K562 (cell line): Measurements from ENCODE around the gene HPRT1. TPM values are rescaled to one million over a fixed set of nuclear protein-coding genes. Genes with fewer than 3 reads are reported as not detected.
A peak's percentile ranks its signal among the peaks of the same experiment; 100 is the strongest.

ENCODE experiments used
- ATAC-seq: fragments of 200-7000 bp; cut with Tn5 transposase; 3 replicates; pipeline ENCODE4 v1.9.1; 2020; ENCODE audit warnings: moderate library complexity
- BruUV-seq: library from RNA; stranded (reverse); fragments of 400-500 nt; replicated peaks from 2 replicates; lab custom pipeline; 2021; lab: Mats Ljungman, UMichigan
- CTCF ChIA-PET: fragments of 300-600 bp; formaldehyde crosslinking; extraction: SDS; loops from one replicate; lab custom pipeline; 2021; ENCODE audit warnings: low intra/inter-chr PET ratio; lab: Yijun Ruan, JAX
- POLR2A ChIA-PET: fragments of 300-600, 350-650 bp; sonication (Branson Sonifier 250); formaldehyde crosslinking; extraction: SDS; loops from one replicate; lab custom pipeline; 2021; ENCODE audit warnings: antibody characterized with exemption, inconsistent platforms; lab: Yijun Ruan, JAX
- DNase-seq, 4 experiments: peaks; one replicate each; pipeline versions ENCODE4 v3.0.0 to v3.0.0-alpha.2; 2011 to 2018; ENCODE audit warnings: low spot score in 3 of 4, mixed read lengths in 3 of 4; ENCODE audit errors: extremely low read depth in 1 of 4
- FAIRE-seq: peaks from 2 replicates; lab custom pipeline; 2011; peaks lifted over from hg19 to GRCh38; lab: Jason Lieb, UNC
- H2AFZ ChIP-seq: 2 replicates; pipeline ENCODE4 v1.6.0; 2011; ENCODE audit warnings: low read depth, low read length, control low read depth, inconsistent platforms
- H3K27ac ChIP-seq: fragments of 200-600 bp; 3 replicates; pipeline ENCODE4 v1.8.0; 2011; ENCODE audit warnings: low read depth, mild to moderate bottlenecking, control low read depth, inconsistent platforms, low read length, moderate library complexity, mixed read lengths; ENCODE audit errors: extremely low read depth
- H3K27me3 ChIP-seq, 2 experiments: fragments of 300-600 bp in 1 of 2; 2 replicates in 1 of 2; 3 replicates in 1 of 2; pipeline versions ENCODE4 v1.6.0 to v1.8.0; 2011; ENCODE audit warnings: inconsistent platforms in 2 of 2, low read length in 2 of 2, mild to moderate bottlenecking in 1 of 2, mixed read lengths in 1 of 2, moderate library complexity in 1 of 2; ENCODE audit not compliant: control insufficient read depth in 2 of 2, insufficient read depth in 2 of 2
- H3K36me3 ChIP-seq: fragments of 300-600 bp; 3 replicates; pipeline ENCODE4 v1.8.0; 2011; ENCODE audit warnings: mild to moderate bottlenecking, low read length, inconsistent platforms; ENCODE audit not compliant: control insufficient read depth, insufficient read depth
- H3K4me1 ChIP-seq, 2 experiments: fragments of 200-600 bp in 1 of 2; replicated peaks in 1 of 2; 2 replicates in 1 of 2; 3 replicates in 1 of 2; pipeline versions ENCODE4 v1.5.1 to v1.8.0; 2011; ENCODE audit warnings: inconsistent platforms in 2 of 2, low read length in 2 of 2, mild to moderate bottlenecking in 1 of 2, mixed read lengths in 1 of 2, moderate library complexity in 1 of 2; ENCODE audit not compliant: control insufficient read depth in 2 of 2, insufficient read depth in 2 of 2
- H3K4me2 ChIP-seq: 2 replicates; pipeline ENCODE4 v1.6.1; 2011; ENCODE audit warnings: low read length, control low read depth, inconsistent platforms, mixed read lengths; ENCODE audit not compliant: insufficient read depth
- H3K4me3 ChIP-seq: fragments of 200-600 bp; sonication (generic), shearing (Covaris generic); 2 replicates; pipeline ENCODE4 v1.5.1; 2016; ENCODE audit warnings: control low read depth, inconsistent platforms
- H3K79me2 ChIP-seq: fragments of 200-600 bp; 3 replicates; pipeline ENCODE4 v1.8.0; 2011; ENCODE audit warnings: low read length, inconsistent platforms; ENCODE audit not compliant: control insufficient read depth, insufficient read depth
- H3K9ac ChIP-seq, 2 experiments: 2 replicates each; pipeline versions ENCODE4 v1.6.0 to v1.6.1; 2011; ENCODE audit warnings: low read depth in 2 of 2, low read length in 2 of 2, control low read depth in 1 of 2, inconsistent platforms in 1 of 2, mild to moderate bottlenecking in 1 of 2, mixed read lengths in 1 of 2; ENCODE audit not compliant: insufficient read depth in 1 of 2
- H3K9me1 ChIP-seq: one replicate; pipeline ENCODE4 v1.6.0; 2011; ENCODE audit warnings: inconsistent platforms, mild to moderate bottlenecking, low read length, moderate library complexity; ENCODE audit not compliant: control insufficient read depth, insufficient read depth
- H3K9me3 ChIP-seq: replicated peaks from 2 replicates; pipeline ENCODE4 v1.5.1; 2011; ENCODE audit warnings: low read depth, low read length, inconsistent platforms; ENCODE audit not compliant: control insufficient read depth, insufficient read depth
- H4K20me1 ChIP-seq: replicated peaks from 2 replicates; pipeline ENCODE4 v1.6.1; 2011; ENCODE audit warnings: low read length, inconsistent platforms, mixed read lengths; ENCODE audit not compliant: control insufficient read depth, insufficient read depth
- GATA2 ChIP-seq: sonication (generic); formaldehyde crosslinking; IDR thresholded peaks from 2 replicates; pipeline ENCODE4 v1.4.0; 2020; ENCODE audit warnings: mild to moderate bottlenecking, missing genetic modification reagents
- MAZ ChIP-seq, 2 experiments: fragments of 450-650 bp in 1 of 2; sonication (generic) in 1 of 2; formaldehyde crosslinking; IDR thresholded peaks in 1 of 2; conservative IDR thresholded peaks in 1 of 2; 2 replicates each; pipeline versions ENCODE4 v1.4.0 to v1.5.0; 2020; ENCODE audit warnings: mild to moderate bottlenecking in 1 of 2, missing genetic modification reagents in 1 of 2
- RAD21 ChIP-seq, 2 experiments: fragments of 250-450 bp in 1 of 2; fragments of 450-650 bp in 1 of 2; sonication (Bioruptor Pico) in 1 of 2; formaldehyde crosslinking in 1 of 2; IDR thresholded peaks in 1 of 2; conservative IDR thresholded peaks in 1 of 2; 2 replicates each; pipeline versions ENCODE4 v1.4.0 to v1.8.0; 2020 to 2022; ENCODE audit warnings: mild to moderate bottlenecking in 2 of 2, moderate library complexity in 1 of 2
- RBM22 ChIP-seq: fragments of 200-400 bp; formaldehyde crosslinking; IDR thresholded peaks from 2 replicates; pipeline ENCODE4 v1.6.1; 2018; ENCODE audit warnings: low read length, low read depth; ENCODE audit not compliant: poor library complexity, severe bottlenecking
- SMC3 ChIP-seq: conservative IDR thresholded peaks from 2 replicates; pipeline ENCODE4 v1.6.1; 2011; ENCODE audit warnings: low read depth, low read length, improper control_type of control experiment; ENCODE audit not compliant: insufficient read depth
- SNIP1 ChIP-seq: fragments of 450-650 bp; IDR thresholded peaks from 2 replicates; pipeline ENCODE4 v1.7.1; 2017; ENCODE audit warnings: low read depth, mild to moderate bottlenecking
- ZNF79 ChIP-seq: fragments of 250-450 bp; sonication (Bioruptor Pico); IDR thresholded peaks from 2 replicates; pipeline ENCODE4 v1.4.0; 2020; ENCODE audit warnings: low read depth, mild to moderate bottlenecking, moderate library complexity
- WGBS: fragments of 100-300 bp; shearing (Covaris generic); methylation state at CpG from one replicate; pipeline ENCODE4 v1.1.6; 2016; ENCODE audit warnings: low coverage, mixed read lengths; ENCODE audit not compliant: insufficient coverage; ENCODE audit errors: missing lambda C conversion rate; 5-methylcytosine and 5-hydroxymethylcytosine counted together
- in situ Hi-C: fragments of 300-500 bp; cut with MboI; formaldehyde crosslinking; loops from 4 replicates; pipeline ENCODE4 v1.15.0; 2018; ENCODE audit warnings: inconsistent platforms, mixed read lengths
- intact Hi-C: fragments of 100-400 bp; cut with micrococcal nuclease; formaldehyde crosslinking; loops from 2 replicates; pipeline ENCODE4 v1.14.2; 2022
- polyA plus RNA-seq, 8 experiments: library from polyadenylated mRNA; depleted of rRNA in 4 of 8; stranded (reverse) in 5 of 8; unstranded in 3 of 8; fragments of >200 nt; fragmentation: Nextera tagmentation in 2 of 8; fragmentation: Illumina TruSeq in 1 of 8; extraction: Ambion mirVana in 2 of 8; extraction: Trizol in 1 of 8; gene quantifications; 2 replicates each; pipeline versions ENCODE4 v1.2.1 to v1.2.3, GENCODE V29; 2011 to 2014; ENCODE audit warnings: inconsistent platforms in 1 of 8, missing spikeins in 1 of 8
- total RNA-seq, 7 experiments: library from RNA; depleted of rRNA in 6 of 7; stranded (reverse); fragments of >200 nt in 6 of 7; fragmentation: Illumina TruSeq in 2 of 7; extraction: Trizol in 2 of 7; gene quantifications; 2 replicates each; pipeline versions ENCODE4 v1.2.1 to v1.2.3, GENCODE V29; 2011 to 2021; ENCODE audit warnings: low replicate concordance in 1 of 7
- TF ChIP-seq, protein P1 (sequence below): fragments of 450-650 bp; formaldehyde crosslinking; IDR thresholded peaks from 2 replicates; pipeline ENCODE4 v1.4.0; 2020; ENCODE audit warnings: mild to moderate bottlenecking, moderate library complexity
- TF ChIP-seq, protein P2 (sequence below), 3 experiments: IDR thresholded peaks in 2 of 3; conservative IDR thresholded peaks in 1 of 3; 2 replicates each; pipeline ENCODE4 v1.5.1; 2011 to 2012; ENCODE audit warnings: low read length in 3 of 3, mild to moderate bottlenecking in 3 of 3, control low read depth in 2 of 3, improper control_type of control experiment in 1 of 3, inconsistent platforms in 1 of 3, low read depth in 1 of 3, mixed read lengths in 1 of 3, moderate library complexity in 1 of 3; ENCODE audit not compliant: insufficient read depth in 2 of 3
- TF ChIP-seq, protein P3 (sequence below): fragments of 450-650 bp; formaldehyde crosslinking; IDR thresholded peaks from 2 replicates; pipeline ENCODE4 v1.4.0; 2020; ENCODE audit warnings: mild to moderate bottlenecking, moderate library complexity
- TF ChIP-seq, protein P4 (sequence below), 2 experiments: IDR thresholded peaks; 2 replicates each; pipeline ENCODE4 v1.6.1; 2012; ENCODE audit warnings: improper control_type of control experiment in 2 of 2, low read depth in 2 of 2, low read length in 2 of 2, borderline replicate concordance in 1 of 2

HPRT1 gene
- total and polyA plus RNA-seq, 9 of the 15 experiments (the other 6 are each of a cell fraction or from before 2014, with no cell fraction given), result 24.4 to 158 (median 104) TPM

DNA sequence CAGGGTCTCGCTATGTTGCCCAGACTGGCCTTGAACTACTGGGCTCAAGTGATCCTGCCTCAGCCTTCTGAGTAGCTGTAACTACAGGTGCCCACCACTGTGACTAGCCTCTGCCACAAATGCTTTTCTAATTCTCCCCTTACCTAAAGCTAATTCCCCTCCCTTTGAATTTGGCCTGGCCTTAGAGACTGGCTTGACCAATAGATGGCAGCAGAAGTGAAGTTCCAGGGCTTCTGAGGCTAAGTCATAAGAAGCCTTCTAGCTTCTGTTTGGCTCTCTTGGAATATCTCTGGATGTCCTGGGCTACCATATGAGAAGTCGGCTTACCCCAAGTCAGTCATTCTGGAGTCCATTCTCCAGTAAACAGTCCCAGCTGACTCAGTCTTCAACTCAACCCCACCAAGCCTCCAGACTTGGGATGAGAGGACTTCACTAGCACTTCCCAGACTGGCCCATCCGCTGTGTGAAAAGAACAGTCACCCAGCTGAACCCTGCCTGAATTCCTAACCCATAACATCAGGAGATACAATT is 61.0 kb downstream of the HPRT1 start:
- BruUV-seq, result no TSS peak
- Histone ChIP-seq H3K4me1 (no peaks in the 10 kb centered on the region), H3K4me3 (no peak overlapping the region), H3K4me2 (no peak overlapping the region), H3K9me1 (no peaks in the 10 kb centered on the region), H4K20me1 (no peaks in the 10 kb centered on the region), H3K27me3 (no peaks in the 10 kb centered on the region), H3K9me3 (no peaks in the 10 kb centered on the region), H3K79me2 (no peaks in the 10 kb centered on the region), H3K9ac (no peak overlapping the region), H3K36me3 (no peaks in the 10 kb centered on the region), H3K27ac (no peak overlapping the region), H2AFZ (no peak overlapping the region)
- WGBS, result 66% methylated on average over 3 of the region's 3 CpGs
- ChIA-PET POLR2A (no interaction called here), CTCF (interaction anchor here (0.7 to 0.9 kb wide), 3 partner anchors 243 to 478 kb away, joined by 3 to 5 read pairs (median 3); no protein-coding TSS in a partner anchor)
- peak in 3 of 4 experiments; percentile 10 to 67 (median 39) for DNase-seq
- in situ Hi-C loops, result no loop called here
- intact Hi-C loops, result loop anchor here (2.0 to 5.0 kb wide), 2 partner anchors 101 to 232 kb away; no protein-coding TSS in a partner anchor
- peak; percentile 84 for FAIRE-seq
- peak; percentile 96 for ATAC-seq
- TF ChIP-seq, protein P1, sequence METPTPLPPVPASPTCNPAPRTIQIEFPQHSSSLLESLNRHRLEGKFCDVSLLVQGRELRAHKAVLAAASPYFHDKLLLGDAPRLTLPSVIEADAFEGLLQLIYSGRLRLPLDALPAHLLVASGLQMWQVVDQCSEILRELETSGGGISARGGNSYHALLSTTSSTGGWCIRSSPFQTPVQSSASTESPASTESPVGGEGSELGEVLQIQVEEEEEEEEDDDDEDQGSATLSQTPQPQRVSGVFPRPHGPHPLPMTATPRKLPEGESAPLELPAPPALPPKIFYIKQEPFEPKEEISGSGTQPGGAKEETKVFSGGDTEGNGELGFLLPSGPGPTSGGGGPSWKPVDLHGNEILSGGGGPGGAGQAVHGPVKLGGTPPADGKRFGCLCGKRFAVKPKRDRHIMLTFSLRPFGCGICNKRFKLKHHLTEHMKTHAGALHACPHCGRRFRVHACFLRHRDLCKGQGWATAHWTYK, result no peak
- TF ChIP-seq SMC3 (peak; percentile 44; the same call in 1 of the 2 replicates), MAZ (CRISPR knock-in tag; conservative IDR thresholded peaks at IDR 0.05 in 1 of 2, IDR thresholded peaks at IDR 0.05 in 1 of 2) (peak in 1 of 2 experiments; percentile 22; a peak in 1 of 4 replicates), ZNF79 (CRISPR knock-in tag) (no peak), RBM22 (no peak), GATA2 (CRISPR knock-in tag) (no peak), SNIP1 (no peak), RAD21 (CRISPR knock-in tag; conservative IDR thresholded peaks at IDR 0.05 in 1 of 2, IDR thresholded peaks at IDR 0.05 in 1 of 2) (peak; percentile 85 to 90)
- TF ChIP-seq, protein P2, sequence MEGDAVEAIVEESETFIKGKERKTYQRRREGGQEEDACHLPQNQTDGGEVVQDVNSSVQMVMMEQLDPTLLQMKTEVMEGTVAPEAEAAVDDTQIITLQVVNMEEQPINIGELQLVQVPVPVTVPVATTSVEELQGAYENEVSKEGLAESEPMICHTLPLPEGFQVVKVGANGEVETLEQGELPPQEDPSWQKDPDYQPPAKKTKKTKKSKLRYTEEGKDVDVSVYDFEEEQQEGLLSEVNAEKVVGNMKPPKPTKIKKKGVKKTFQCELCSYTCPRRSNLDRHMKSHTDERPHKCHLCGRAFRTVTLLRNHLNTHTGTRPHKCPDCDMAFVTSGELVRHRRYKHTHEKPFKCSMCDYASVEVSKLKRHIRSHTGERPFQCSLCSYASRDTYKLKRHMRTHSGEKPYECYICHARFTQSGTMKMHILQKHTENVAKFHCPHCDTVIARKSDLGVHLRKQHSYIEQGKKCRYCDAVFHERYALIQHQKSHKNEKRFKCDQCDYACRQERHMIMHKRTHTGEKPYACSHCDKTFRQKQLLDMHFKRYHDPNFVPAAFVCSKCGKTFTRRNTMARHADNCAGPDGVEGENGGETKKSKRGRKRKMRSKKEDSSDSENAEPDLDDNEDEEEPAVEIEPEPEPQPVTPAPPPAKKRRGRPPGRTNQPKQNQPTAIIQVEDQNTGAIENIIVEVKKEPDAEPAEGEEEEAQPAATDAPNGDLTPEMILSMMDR (IDR thresholded peaks at IDR 0.05 in 2 of 3, conservative IDR thresholded peaks at IDR 0.05 in 1 of 3; ENCODE audit: insufficient read depth in 2 of 3, low read depth in 1 of 3, low read length in 3 of 3), result peak; percentile 68 to 72 (median 72)
- TF ChIP-seq, protein P3, sequence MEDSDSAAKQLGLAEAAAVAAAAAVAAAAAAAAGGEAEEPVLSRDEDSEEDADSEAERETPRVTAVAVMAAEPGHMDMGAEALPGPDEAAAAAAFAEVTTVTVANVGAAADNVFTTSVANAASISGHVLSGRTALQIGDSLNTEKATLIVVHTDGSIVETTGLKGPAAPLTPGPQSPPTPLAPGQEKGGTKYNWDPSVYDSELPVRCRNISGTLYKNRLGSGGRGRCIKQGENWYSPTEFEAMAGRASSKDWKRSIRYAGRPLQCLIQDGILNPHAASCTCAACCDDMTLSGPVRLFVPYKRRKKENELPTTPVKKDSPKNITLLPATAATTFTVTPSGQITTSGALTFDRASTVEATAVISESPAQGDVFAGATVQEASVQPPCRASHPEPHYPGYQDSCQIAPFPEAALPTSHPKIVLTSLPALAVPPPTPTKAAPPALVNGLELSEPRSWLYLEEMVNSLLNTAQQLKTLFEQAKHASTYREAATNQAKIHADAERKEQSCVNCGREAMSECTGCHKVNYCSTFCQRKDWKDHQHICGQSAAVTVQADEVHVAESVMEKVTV (CRISPR knock-in tag), result peak; percentile 64
- TF ChIP-seq, protein P4, sequence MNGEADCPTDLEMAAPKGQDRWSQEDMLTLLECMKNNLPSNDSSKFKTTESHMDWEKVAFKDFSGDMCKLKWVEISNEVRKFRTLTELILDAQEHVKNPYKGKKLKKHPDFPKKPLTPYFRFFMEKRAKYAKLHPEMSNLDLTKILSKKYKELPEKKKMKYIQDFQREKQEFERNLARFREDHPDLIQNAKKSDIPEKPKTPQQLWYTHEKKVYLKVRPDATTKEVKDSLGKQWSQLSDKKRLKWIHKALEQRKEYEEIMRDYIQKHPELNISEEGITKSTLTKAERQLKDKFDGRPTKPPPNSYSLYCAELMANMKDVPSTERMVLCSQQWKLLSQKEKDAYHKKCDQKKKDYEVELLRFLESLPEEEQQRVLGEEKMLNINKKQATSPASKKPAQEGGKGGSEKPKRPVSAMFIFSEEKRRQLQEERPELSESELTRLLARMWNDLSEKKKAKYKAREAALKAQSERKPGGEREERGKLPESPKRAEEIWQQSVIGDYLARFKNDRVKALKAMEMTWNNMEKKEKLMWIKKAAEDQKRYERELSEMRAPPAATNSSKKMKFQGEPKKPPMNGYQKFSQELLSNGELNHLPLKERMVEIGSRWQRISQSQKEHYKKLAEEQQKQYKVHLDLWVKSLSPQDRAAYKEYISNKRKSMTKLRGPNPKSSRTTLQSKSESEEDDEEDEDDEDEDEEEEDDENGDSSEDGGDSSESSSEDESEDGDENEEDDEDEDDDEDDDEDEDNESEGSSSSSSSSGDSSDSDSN (IDR thresholded peaks at IDR 0.05; ENCODE audit: borderline replicate concordance in 1 of 2, low read depth in 2 of 2, low read length in 2 of 2), result no peak
